ENCODE results near the gene POMT1. TPM values are rescaled to one million over a fixed set of nuclear protein-coding genes. Genes with fewer than 3 reads are reported as not detected.

Gene POMT1
- total RNA-seq, 1 experiment from 2014 or later: 34.1 TPM

DNA sequence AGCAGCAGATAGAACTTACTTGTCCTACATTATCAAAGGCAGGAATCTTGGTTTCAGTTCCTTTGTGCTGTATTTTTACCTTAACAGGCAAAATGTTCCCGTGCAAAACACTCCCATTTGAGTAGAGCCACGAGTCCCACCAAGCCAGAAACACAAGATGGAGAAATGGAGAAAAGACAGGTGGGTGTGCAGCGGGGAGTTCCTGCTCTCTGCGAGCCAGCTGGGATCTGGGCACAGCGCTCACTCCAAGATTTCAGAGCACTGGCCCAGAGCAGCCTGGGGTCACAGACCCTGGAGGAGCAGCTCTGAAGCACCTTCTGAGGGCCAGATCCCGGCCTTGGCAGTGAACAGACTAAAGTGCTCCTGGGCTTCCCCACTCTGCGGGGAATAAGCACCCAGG is 25.5 kb downstream of the POMT1 start:
- no peak overlapping the region for H4K8ac ChIP-seq (replicated peaks; ENCODE audit: insufficient read length, low read depth, low read length)
- WGBS (ENCODE audit: extremely low coverage, insufficient read length, low lambda C conversion rate): no CpG with 5 or more reads among the region's 7 CpGs
- peaks cover 0 to 9% of the 10 kb centered on the region in 2 experiments; a peak in 2 of 4 replicates for H3K4me1 Mint-ChIP-seq
- H3K27ac ChIP-seq (ENCODE audit: insufficient read length, low read depth, low read length): no peak overlapping the region
- peaks cover 6% of the 10 kb centered on the region for H3K23me2 ChIP-seq (ENCODE audit: insufficient read length, low read depth, low read length, poor library complexity, severe bottlenecking)
- no peak overlapping the region for H2BK15ac ChIP-seq (ENCODE audit: low read depth, low read length)
- H3K9me3 Mint-ChIP-seq: no peaks in the 10 kb centered on the region
- no peak overlapping the region for H4K5ac ChIP-seq (ENCODE audit: insufficient read length, low read depth, low read length)
- DNase-seq: no peak
- H3K4ac ChIP-seq (ENCODE audit: low read depth, low read length): no peak overlapping the region
- H2BK120ac ChIP-seq (ENCODE audit: low read depth, low read length, poor library complexity, severe bottlenecking): no peak overlapping the region
- peaks cover 28 to 62% (median 52%) of the 10 kb centered on the region in 3 experiments for H3K36me3 Mint-ChIP-seq (ENCODE audit: insufficient read depth in 1 of 3, low read depth in 3 of 3)
- H3K9me3 ChIP-seq (ENCODE audit: control insufficient read depth, low read depth, low read length): no peaks in the 10 kb centered on the region
- H3K4me1 ChIP-seq (ENCODE audit: insufficient read depth, low read length): no peaks in the 10 kb centered on the region; the same call in 1 of the 2 replicates
- no peak overlapping the region for H3K4me2 ChIP-seq (ENCODE audit: insufficient read depth, insufficient read length, low read length)
- H3K56ac ChIP-seq (ENCODE audit: insufficient read length, low read depth, low read length): no peak overlapping the region
- no peak overlapping the region for H2BK5ac ChIP-seq (ENCODE audit: insufficient read length, low read length)
- H2AK5ac ChIP-seq (ENCODE audit: insufficient read length, low read length): no peak overlapping the region
- H3K18ac ChIP-seq (ENCODE audit: insufficient read length, low read depth, low read length): no peak overlapping the region
- H3K27ac Mint-ChIP-seq: no peak overlapping the region; a peak in 1 of 7 replicates
- no peak overlapping the region for H2BK20ac ChIP-seq (ENCODE audit: low read depth, low read length, poor library complexity, severe bottlenecking)
- no peak overlapping the region for H3T11ph ChIP-seq (ENCODE audit: low read length)
- no peaks in the 10 kb centered on the region for H3K27me3 ChIP-seq (ENCODE audit: insufficient read depth, low read length)
- no peak overlapping the region for H3K23ac ChIP-seq (ENCODE audit: insufficient read length, low read depth, low read length)
- H4K20me1 ChIP-seq (ENCODE audit: control insufficient read depth, insufficient read depth, insufficient read length): no peaks in the 10 kb centered on the region
- no peak overlapping the region for H3K9ac ChIP-seq (ENCODE audit: extremely low read depth, insufficient read length, low read length)
- no peaks in the 10 kb centered on the region; the same call in 1 of the 2 replicates for H3K79me2 ChIP-seq (ENCODE audit: insufficient read depth, low read length)
- H3K27me3 Mint-ChIP-seq (ENCODE audit: low read depth): no peaks in the 10 kb centered on the region
- H2AFZ ChIP-seq (ENCODE audit: low read length): no peak overlapping the region
- no peak overlapping the region for H4K91ac ChIP-seq (ENCODE audit: insufficient read length, low read depth, low read length)
- TF ChIP-seq, protein P1, sequence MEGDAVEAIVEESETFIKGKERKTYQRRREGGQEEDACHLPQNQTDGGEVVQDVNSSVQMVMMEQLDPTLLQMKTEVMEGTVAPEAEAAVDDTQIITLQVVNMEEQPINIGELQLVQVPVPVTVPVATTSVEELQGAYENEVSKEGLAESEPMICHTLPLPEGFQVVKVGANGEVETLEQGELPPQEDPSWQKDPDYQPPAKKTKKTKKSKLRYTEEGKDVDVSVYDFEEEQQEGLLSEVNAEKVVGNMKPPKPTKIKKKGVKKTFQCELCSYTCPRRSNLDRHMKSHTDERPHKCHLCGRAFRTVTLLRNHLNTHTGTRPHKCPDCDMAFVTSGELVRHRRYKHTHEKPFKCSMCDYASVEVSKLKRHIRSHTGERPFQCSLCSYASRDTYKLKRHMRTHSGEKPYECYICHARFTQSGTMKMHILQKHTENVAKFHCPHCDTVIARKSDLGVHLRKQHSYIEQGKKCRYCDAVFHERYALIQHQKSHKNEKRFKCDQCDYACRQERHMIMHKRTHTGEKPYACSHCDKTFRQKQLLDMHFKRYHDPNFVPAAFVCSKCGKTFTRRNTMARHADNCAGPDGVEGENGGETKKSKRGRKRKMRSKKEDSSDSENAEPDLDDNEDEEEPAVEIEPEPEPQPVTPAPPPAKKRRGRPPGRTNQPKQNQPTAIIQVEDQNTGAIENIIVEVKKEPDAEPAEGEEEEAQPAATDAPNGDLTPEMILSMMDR (conservative IDR thresholded peaks at IDR 0.05): no peak
- no peaks in the 10 kb centered on the region for H3K79me1 ChIP-seq (ENCODE audit: insufficient read depth, low read depth, low read length, poor library complexity, severe bottlenecking)
- H3K4me3 Mint-ChIP-seq: peak overlapping the region; percentile 26 to 58; a peak in 2 of 5 replicates
- H2BK12ac ChIP-seq (ENCODE audit: insufficient read length, low read depth, low read length): no peak overlapping the region
- H3K14ac ChIP-seq (ENCODE audit: insufficient read depth, low read length): no peak overlapping the region

Measured in H9 (cell line).